ENCODE results near the gene TRHDE. TPM values are rescaled to one million over a fixed set of nuclear protein-coding genes. Genes with fewer than 3 reads are reported as not detected.

Gene TRHDE
- total RNA-seq, 1 experiment from 2014 or later = 5.5 TPM

- no peak for TF ChIP-seq FOXJ3 (CRISPR knock-in tag; IDR thresholded peaks at IDR 0.05; ENCODE audit: borderline replicate concordance)
- no peak for TF ChIP-seq IRF2 (CRISPR knock-in tag; IDR thresholded peaks at IDR 0.05; ENCODE audit: borderline replicate concordance, low read depth)
- TF ChIP-seq NR1H2 (CRISPR knock-in tag; IDR thresholded peaks at IDR 0.05) = no peak
- no peak for TF ChIP-seq ZNF423 (CRISPR knock-in tag; IDR thresholded peaks at IDR 0.05)
- TF ChIP-seq, protein P1, sequence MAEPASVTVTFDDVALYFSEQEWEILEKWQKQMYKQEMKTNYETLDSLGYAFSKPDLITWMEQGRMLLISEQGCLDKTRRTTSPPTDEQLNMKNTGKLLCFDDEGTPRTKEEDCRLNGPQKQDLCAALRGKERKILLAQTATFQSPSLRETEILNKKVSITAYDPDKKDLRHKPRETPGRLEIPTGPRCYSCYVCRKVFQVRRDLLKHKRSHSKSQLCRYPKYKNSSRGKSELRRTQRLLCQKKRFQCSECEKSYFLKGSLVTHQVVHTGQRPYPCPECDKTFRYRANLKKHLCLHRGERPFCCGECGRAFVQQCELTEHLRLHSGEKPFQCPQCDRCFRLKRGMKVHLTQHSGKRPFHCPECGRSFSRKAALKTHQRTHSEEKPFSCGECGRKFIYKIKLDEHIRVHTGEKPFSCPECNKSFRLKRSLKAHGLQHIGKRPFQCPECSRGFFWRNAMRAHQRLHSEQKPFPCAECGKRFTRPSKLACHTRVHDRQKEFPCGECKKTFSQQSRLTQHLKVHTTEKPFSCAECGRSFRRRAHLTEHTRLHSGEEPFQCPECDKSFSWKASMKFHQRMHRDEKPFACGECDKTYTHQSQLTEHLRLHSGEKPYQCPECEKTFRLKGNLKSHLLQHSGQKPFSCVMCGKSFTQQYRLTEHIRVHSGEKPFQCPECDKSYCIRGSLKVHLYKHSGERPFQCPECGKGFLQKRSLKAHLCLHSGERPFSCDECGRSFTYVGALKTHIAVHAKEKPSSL (CRISPR knock-in tag; conservative IDR thresholded peaks at IDR 0.05) = no peak
- no peak for TF ChIP-seq FOXK1 (CRISPR knock-in tag; IDR thresholded peaks at IDR 0.05)
Observed at GRCh38 chr12:72676556-72676955, 404.4 kb downstream of the TRHDE start (continued).

- no peaks in the 10 kb centered on the region for H3K36me3 Mint-ChIP-seq
- DNase-seq (ENCODE audit: low spot score) (no peak), ATAC-seq (no peak)
- no peaks in the 10 kb centered on the region for H3K9me3 Mint-ChIP-seq
- CTCF ChIA-PET = no interaction called here
- no peak overlapping the region for H3K27ac Mint-ChIP-seq
- no peaks in the 10 kb centered on the region for H3K27me3 Mint-ChIP-seq (ENCODE audit: low read depth)
- H3K4me1 Mint-ChIP-seq = peaks cover 33% of the 10 kb centered on the region
- H3K4me3 Mint-ChIP-seq = no peak overlapping the region
- TF ChIP-seq, protein P2, sequence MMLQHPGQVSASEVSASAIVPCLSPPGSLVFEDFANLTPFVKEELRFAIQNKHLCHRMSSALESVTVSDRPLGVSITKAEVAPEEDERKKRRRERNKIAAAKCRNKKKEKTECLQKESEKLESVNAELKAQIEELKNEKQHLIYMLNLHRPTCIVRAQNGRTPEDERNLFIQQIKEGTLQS (CRISPR knock-in tag; conservative IDR thresholded peaks at IDR 0.05) = no peak
- no peak for TF ChIP-seq SMAD3 (CRISPR knock-in tag; IDR thresholded peaks at IDR 0.05; ENCODE audit: borderline replicate concordance)
- TF ChIP-seq CREM (CRISPR knock-in tag; IDR thresholded peaks at IDR 0.05) = no peak
- no peak for TF ChIP-seq ZNF121 (CRISPR knock-in tag; IDR thresholded peaks at IDR 0.05)
- TF ChIP-seq FOXK1 (CRISPR knock-in tag; IDR thresholded peaks at IDR 0.05) = no peak
- TF ChIP-seq, protein P3, sequence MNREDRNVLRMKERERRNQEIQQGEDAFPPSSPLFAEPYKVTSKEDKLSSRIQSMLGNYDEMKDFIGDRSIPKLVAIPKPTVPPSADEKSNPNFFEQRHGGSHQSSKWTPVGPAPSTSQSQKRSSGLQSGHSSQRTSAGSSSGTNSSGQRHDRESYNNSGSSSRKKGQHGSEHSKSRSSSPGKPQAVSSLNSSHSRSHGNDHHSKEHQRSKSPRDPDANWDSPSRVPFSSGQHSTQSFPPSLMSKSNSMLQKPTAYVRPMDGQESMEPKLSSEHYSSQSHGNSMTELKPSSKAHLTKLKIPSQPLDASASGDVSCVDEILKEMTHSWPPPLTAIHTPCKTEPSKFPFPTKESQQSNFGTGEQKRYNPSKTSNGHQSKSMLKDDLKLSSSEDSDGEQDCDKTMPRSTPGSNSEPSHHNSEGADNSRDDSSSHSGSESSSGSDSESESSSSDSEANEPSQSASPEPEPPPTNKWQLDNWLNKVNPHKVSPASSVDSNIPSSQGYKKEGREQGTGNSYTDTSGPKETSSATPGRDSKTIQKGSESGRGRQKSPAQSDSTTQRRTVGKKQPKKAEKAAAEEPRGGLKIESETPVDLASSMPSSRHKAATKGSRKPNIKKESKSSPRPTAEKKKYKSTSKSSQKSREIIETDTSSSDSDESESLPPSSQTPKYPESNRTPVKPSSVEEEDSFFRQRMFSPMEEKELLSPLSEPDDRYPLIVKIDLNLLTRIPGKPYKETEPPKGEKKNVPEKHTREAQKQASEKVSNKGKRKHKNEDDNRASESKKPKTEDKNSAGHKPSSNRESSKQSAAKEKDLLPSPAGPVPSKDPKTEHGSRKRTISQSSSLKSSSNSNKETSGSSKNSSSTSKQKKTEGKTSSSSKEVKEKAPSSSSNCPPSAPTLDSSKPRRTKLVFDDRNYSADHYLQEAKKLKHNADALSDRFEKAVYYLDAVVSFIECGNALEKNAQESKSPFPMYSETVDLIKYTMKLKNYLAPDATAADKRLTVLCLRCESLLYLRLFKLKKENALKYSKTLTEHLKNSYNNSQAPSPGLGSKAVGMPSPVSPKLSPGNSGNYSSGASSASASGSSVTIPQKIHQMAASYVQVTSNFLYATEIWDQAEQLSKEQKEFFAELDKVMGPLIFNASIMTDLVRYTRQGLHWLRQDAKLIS (CRISPR knock-in tag; IDR thresholded peaks at IDR 0.05; ENCODE audit: borderline replicate concordance) = no peak
- TF ChIP-seq EMX1 (CRISPR knock-in tag; IDR thresholded peaks at IDR 0.05) = no peak
- TF ChIP-seq NR3C1 (CRISPR knock-in tag; conservative IDR thresholded peaks at IDR 0.05; ENCODE audit: low read depth) = no peak
- no peak for TF ChIP-seq TCF7 (CRISPR knock-in tag; IDR thresholded peaks at IDR 0.05; ENCODE audit: low read depth)
- no peak for TF ChIP-seq NFYB (CRISPR knock-in tag; conservative IDR thresholded peaks at IDR 0.05; ENCODE audit: low read depth)
- TF ChIP-seq, protein P4, sequence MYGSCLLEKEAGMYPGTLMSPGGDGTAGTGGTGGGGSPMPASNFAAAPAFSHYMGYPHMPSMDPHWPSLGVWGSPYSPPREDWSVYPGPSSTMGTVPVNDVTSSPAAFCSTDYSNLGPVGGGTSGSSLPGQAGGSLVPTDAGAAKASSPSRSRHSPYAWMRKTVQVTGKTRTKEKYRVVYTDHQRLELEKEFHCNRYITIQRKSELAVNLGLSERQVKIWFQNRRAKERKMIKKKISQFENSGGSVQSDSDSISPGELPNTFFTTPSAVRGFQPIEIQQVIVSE (CRISPR knock-in tag; IDR thresholded peaks at IDR 0.05; ENCODE audit: borderline replicate concordance) = no peak
- TF ChIP-seq, protein P5, sequence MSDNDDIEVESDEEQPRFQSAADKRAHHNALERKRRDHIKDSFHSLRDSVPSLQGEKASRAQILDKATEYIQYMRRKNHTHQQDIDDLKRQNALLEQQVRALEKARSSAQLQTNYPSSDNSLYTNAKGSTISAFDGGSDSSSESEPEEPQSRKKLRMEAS (CRISPR knock-in tag; IDR thresholded peaks at IDR 0.05) = no peak
- TF ChIP-seq, protein P6, sequence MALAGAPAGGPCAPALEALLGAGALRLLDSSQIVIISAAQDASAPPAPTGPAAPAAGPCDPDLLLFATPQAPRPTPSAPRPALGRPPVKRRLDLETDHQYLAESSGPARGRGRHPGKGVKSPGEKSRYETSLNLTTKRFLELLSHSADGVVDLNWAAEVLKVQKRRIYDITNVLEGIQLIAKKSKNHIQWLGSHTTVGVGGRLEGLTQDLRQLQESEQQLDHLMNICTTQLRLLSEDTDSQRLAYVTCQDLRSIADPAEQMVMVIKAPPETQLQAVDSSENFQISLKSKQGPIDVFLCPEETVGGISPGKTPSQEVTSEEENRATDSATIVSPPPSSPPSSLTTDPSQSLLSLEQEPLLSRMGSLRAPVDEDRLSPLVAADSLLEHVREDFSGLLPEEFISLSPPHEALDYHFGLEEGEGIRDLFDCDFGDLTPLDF (CRISPR knock-in tag; IDR thresholded peaks at IDR 0.05) = no peak
- TF ChIP-seq, protein P7, sequence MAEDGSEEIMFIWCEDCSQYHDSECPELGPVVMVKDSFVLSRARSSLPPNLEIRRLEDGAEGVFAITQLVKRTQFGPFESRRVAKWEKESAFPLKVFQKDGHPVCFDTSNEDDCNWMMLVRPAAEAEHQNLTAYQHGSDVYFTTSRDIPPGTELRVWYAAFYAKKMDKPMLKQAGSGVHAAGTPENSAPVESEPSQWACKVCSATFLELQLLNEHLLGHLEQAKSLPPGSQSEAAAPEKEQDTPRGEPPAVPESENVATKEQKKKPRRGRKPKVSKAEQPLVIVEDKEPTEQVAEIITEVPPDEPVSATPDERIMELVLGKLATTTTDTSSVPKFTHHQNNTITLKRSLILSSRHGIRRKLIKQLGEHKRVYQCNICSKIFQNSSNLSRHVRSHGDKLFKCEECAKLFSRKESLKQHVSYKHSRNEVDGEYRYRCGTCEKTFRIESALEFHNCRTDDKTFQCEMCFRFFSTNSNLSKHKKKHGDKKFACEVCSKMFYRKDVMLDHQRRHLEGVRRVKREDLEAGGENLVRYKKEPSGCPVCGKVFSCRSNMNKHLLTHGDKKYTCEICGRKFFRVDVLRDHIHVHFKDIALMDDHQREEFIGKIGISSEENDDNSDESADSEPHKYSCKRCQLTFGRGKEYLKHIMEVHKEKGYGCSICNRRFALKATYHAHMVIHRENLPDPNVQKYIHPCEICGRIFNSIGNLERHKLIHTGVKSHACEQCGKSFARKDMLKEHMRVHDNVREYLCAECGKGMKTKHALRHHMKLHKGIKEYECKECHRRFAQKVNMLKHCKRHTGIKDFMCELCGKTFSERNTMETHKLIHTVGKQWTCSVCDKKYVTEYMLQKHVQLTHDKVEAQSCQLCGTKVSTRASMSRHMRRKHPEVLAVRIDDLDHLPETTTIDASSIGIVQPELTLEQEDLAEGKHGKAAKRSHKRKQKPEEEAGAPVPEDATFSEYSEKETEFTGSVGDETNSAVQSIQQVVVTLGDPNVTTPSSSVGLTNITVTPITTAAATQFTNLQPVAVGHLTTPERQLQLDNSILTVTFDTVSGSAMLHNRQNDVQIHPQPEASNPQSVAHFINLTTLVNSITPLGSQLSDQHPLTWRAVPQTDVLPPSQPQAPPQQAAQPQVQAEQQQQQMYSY (CRISPR knock-in tag; IDR thresholded peaks at IDR 0.05) = no peak
- TF ChIP-seq ZNF138 (CRISPR knock-in tag; conservative IDR thresholded peaks at IDR 0.05) = no peak
- TF ChIP-seq ESRRA (CRISPR knock-in tag; IDR thresholded peaks at IDR 0.05; ENCODE audit: borderline replicate concordance) = no peak
- TF ChIP-seq NFATC4 (CRISPR knock-in tag; IDR thresholded peaks at IDR 0.05) = no peak
- TF ChIP-seq CREB1 (CRISPR knock-in tag; IDR thresholded peaks at IDR 0.05) = no peak
- TF ChIP-seq ATF1 (CRISPR knock-in tag; IDR thresholded peaks at IDR 0.05) = no peak
- no peak for TF ChIP-seq ZNF317 (CRISPR knock-in tag; IDR thresholded peaks at IDR 0.05; ENCODE audit: borderline replicate concordance, low read depth)
- POLR2A ChIA-PET = no interaction called here
Observed at GRCh38 chr12:72677139-72677538, 405.0 kb downstream of the TRHDE start.
